ENCODE data around the gene UFSP1.

DNA sequence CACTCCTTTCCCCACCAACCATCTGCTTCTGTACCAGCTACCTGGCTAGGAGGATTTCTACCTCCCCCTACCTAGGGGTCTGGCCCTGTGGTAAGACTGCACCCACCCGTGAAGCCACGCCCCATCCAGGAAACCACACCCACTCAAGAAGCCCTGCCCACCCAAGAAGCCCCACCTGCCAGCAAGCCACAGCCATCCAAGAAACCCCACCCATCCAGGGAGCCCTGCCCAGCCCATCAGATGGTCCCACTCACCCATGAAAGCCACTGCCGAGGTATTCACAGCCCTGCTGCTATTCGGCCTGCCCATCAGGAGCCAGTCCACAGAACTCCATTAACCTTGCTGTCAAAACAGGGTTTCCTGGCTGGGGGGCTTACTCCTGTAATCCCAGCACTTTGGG, 44.2 kb upstream of the UFSP1 start:
- TF ChIP-seq, protein P1, sequence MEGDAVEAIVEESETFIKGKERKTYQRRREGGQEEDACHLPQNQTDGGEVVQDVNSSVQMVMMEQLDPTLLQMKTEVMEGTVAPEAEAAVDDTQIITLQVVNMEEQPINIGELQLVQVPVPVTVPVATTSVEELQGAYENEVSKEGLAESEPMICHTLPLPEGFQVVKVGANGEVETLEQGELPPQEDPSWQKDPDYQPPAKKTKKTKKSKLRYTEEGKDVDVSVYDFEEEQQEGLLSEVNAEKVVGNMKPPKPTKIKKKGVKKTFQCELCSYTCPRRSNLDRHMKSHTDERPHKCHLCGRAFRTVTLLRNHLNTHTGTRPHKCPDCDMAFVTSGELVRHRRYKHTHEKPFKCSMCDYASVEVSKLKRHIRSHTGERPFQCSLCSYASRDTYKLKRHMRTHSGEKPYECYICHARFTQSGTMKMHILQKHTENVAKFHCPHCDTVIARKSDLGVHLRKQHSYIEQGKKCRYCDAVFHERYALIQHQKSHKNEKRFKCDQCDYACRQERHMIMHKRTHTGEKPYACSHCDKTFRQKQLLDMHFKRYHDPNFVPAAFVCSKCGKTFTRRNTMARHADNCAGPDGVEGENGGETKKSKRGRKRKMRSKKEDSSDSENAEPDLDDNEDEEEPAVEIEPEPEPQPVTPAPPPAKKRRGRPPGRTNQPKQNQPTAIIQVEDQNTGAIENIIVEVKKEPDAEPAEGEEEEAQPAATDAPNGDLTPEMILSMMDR (conservative IDR thresholded peaks at IDR 0.05), result no peak
- no peak for TF ChIP-seq EZH2 (IDR thresholded peaks at IDR 0.05; ENCODE audit: low read depth)
